Smooth muscle cell (in vitro differentiated cells): Measurements from ENCODE around the gene SEC63. TPM values are rescaled to one million over a fixed set of nuclear protein-coding genes. Genes with fewer than 3 reads are reported as not detected.
"Not testable (repeated sequence)": the region's sequence is repeated elsewhere in the genome, so short reads cannot be mapped to it uniquely, and the experiment has no call there.

Source experiments
- DNase-seq: peaks from one replicate; lab custom pipeline; 2025; ENCODE audit not compliant: unreplicated experiment; lab: John Stamatoyannopoulos, UW
- H2AFZ ChIP-seq: fragments of 200-600 bp; sonication (generic); 2 replicates; pipeline ENCODE4 v1.6.0; 2016; ENCODE audit warnings: antibody characterized with exemption, low read depth, mild to moderate bottlenecking
- H3F3A ChIP-seq: fragments of 200-600 bp; sonication (generic); 2 replicates; pipeline ENCODE4 v1.6.0; 2017; ENCODE audit warnings: antibody characterized with exemption, low read depth
- H3K27ac ChIP-seq: fragments of 200-600 bp; sonication (generic); 2 replicates; pipeline ENCODE4 v1.5.1; 2016; ENCODE audit warnings: low read depth, mild to moderate bottlenecking
- H3K27me3 ChIP-seq: fragments of 200-600 bp; sonication (generic); 2 replicates; pipeline ENCODE4 v1.6.1; 2016; ENCODE audit warnings: low read depth, mild to moderate bottlenecking
- H3K36me3 ChIP-seq: fragments of 200-600 bp; sonication (generic); 2 replicates; pipeline ENCODE4 v1.5.1; 2016; ENCODE audit warnings: low read depth
- H3K4me1 ChIP-seq: fragments of 200-600 bp; sonication (generic); 2 replicates; pipeline ENCODE4 v1.5.1; 2016; ENCODE audit warnings: low read depth
- H3K4me2 ChIP-seq: fragments of 200-600 bp; sonication (generic); 2 replicates; pipeline ENCODE4 v1.6.0; 2016; ENCODE audit warnings: mild to moderate bottlenecking
- H3K4me3 ChIP-seq: fragments of 200-600 bp; sonication (generic); 2 replicates; pipeline ENCODE4 v1.5.1; 2016; ENCODE audit warnings: mild to moderate bottlenecking
- H3K79me2 ChIP-seq: fragments of 200-600 bp; sonication (generic); 2 replicates; pipeline ENCODE4 v1.6.0; 2016; ENCODE audit warnings: low read depth, mild to moderate bottlenecking
- H3K9ac ChIP-seq: fragments of 200-600 bp; sonication (generic); 2 replicates; pipeline ENCODE4 v1.6.0; 2016; ENCODE audit warnings: low read depth
- H3K9me3 ChIP-seq: fragments of 200-600 bp; sonication (generic); replicated peaks from 2 replicates; pipeline ENCODE4 v1.5.1; 2016; ENCODE audit warnings: low read depth
- H4K20me1 ChIP-seq: fragments of 200-600 bp; sonication (generic); 2 replicates; pipeline ENCODE4 v1.6.0; 2016; ENCODE audit warnings: low read depth
- WGBS: methylation state at CpG from one replicate; pipeline ENCODE4 v1.1.7; 2016; ENCODE audit warnings: low lambda C conversion rate; 5-methylcytosine and 5-hydroxymethylcytosine counted together
- polyA plus RNA-seq: library from polyadenylated mRNA; unstranded; fragments of >200 nt; fragmentation: Nextera tagmentation; extraction: Ambion mirVana; gene quantifications from 2 replicates; pipeline ENCODE4 v1.2.1, GENCODE V29; 2016
- total RNA-seq: library from RNA; depleted of rRNA; stranded (reverse); fragments of >200 nt; gene quantifications from 2 replicates; pipeline ENCODE4 v1.2.3, GENCODE V29; 2014
- TF ChIP-seq, protein P1 (sequence below): fragments of 200-600 bp; sonication (generic); IDR thresholded peaks from 2 replicates; pipeline ENCODE4 v1.5.1; 2017; ENCODE audit warnings: borderline replicate concordance, mild to moderate bottlenecking, antibody characterized with exemption; ENCODE audit not compliant: insufficient read depth, poor library complexity, severe bottlenecking

SEC63 gene
- total and polyA plus RNA-seq, 2 experiments from 2014 or later, result 67.0 to 95.1 TPM

DNA sequence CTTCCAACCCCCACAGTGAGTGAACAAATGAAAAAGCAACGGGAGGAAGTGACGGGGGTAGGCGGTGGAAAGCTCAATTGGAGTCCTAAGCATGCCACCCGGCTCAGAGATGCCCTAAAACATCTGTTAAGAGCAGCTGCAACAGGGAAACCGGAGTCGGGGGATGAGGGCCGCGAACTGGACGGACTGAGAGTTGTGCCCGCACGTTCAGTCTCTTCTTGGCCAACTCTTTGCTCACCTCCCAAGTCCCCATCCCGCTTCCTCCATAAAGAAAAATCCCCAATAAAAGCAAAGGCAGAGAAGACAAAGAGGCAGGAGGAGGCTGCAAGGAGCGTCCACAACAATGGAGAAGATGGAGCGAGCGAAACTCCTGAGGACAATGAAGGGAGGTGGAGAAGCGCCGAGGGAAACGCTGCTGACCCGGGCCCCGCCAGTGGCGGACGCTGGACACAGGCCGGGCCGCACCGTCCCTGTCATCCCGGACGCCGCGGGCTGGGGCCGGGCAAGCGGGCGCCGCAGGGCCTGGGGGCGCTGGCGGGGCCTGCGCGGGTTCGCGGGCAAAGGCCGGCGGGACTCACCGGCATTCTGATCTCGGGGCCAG lies 600 bp downstream of the SEC63 start:
- H3K79me2 ChIP-seq, result peaks cover 47% of the 10 kb centered on the region
- H3K36me3 ChIP-seq, result no peaks in the 10 kb centered on the region
- peak overlapping the region; percentile 6 for H2AFZ ChIP-seq
- H4K20me1 ChIP-seq, result peaks cover 44% of the 10 kb centered on the region
- peaks cover 4% of the 10 kb centered on the region for H3F3A ChIP-seq
- peak overlapping the region; percentile 90 for H3K4me3 ChIP-seq
- no peak for DNase-seq
- TF ChIP-seq, protein P1, sequence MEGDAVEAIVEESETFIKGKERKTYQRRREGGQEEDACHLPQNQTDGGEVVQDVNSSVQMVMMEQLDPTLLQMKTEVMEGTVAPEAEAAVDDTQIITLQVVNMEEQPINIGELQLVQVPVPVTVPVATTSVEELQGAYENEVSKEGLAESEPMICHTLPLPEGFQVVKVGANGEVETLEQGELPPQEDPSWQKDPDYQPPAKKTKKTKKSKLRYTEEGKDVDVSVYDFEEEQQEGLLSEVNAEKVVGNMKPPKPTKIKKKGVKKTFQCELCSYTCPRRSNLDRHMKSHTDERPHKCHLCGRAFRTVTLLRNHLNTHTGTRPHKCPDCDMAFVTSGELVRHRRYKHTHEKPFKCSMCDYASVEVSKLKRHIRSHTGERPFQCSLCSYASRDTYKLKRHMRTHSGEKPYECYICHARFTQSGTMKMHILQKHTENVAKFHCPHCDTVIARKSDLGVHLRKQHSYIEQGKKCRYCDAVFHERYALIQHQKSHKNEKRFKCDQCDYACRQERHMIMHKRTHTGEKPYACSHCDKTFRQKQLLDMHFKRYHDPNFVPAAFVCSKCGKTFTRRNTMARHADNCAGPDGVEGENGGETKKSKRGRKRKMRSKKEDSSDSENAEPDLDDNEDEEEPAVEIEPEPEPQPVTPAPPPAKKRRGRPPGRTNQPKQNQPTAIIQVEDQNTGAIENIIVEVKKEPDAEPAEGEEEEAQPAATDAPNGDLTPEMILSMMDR, result no peak
- peak overlapping the region; percentile 90 for H3K27ac ChIP-seq
- H3K4me2 ChIP-seq, result peak overlapping the region; percentile 90
- under 1% methylated on average over 43 of the region's 43 CpGs for WGBS
- H3K27me3 ChIP-seq, result no peaks in the 10 kb centered on the region
- peak overlapping the region; percentile 95 for H3K9ac ChIP-seq
- H3K9me3 ChIP-seq, result no peaks in the 10 kb centered on the region
- H3K4me1 ChIP-seq, result peaks cover 15% of the 10 kb centered on the region

DNA sequence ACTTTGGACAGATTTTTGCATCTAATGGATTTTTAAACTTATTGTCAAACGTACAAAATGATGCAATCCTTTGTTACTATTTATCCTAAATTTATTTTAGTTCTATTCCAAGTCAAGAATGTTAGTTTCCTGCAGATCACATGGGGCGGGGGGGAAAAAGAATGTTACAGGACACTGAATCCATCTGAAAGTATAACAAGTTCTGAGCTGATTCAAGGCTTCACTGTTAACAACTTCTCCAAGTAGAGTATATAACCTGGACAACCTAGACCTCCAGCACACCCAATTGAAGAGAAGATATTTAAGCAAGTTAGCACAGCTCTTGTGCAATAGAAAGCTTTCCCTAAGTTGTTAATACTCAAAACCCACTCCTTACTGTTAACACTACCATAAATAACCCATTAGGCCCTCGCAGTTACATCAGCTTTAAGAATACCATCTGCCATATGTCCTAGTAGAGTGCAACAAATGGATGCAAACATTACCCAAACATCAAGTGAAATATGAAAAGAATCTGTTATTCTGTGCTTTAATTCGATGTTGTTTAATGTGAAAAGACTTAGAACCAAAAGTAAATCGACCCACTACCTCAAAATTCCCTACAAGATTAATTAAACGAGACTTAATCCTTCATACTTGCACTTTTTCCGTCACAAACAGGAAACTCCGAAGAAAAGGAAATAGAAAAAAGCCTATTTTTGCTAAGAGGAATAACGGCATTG lies 1.3 kb downstream of the SEC63 start:
- no peak for DNase-seq
- peak overlapping the region; percentile 90 for H3K4me3 ChIP-seq
- H2AFZ ChIP-seq, result peak overlapping the region; percentile 6
- TF ChIP-seq, protein P1, result no peak
- H3K27ac ChIP-seq, result peak overlapping the region; percentile 90
- no peaks in the 10 kb centered on the region for H3K27me3 ChIP-seq
- H3K9ac ChIP-seq, result peak overlapping the region; percentile 95
- no peaks in the 10 kb centered on the region for H3K9me3 ChIP-seq
- peaks cover 51% of the 10 kb centered on the region for H4K20me1 ChIP-seq
- peak overlapping the region; percentile 90 for H3K4me2 ChIP-seq
- peaks cover 54% of the 10 kb centered on the region for H3K79me2 ChIP-seq
- H3K4me1 ChIP-seq, result peaks cover 15% of the 10 kb centered on the region
- 5% methylated on average over 9 of the region's 9 CpGs for WGBS
- H3F3A ChIP-seq, result peaks cover 4% of the 10 kb centered on the region
- H3K36me3 ChIP-seq, result no peaks in the 10 kb centered on the region

DNA sequence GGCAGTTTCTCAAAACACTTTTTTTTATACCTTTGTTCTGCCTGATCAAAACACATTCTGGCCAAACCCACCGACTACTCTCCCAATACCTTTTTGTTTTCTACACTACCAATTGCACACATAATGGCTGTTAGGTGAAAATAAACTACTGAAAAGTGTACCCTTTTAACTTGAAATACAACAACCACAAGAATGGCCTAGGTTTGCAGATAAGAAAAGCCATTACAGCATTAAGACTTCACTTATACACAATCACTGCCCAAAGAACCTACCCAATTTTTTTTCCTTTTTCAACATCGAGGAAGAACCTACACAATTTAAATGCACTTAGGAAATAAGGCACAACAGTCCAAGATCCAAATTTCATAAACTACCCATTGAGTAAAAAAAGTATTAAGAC lies 1.8 kb downstream of the SEC63 start:
- Histone ChIP-seq H3K36me3 (no peaks in the 10 kb centered on the region), H2AFZ (no peak overlapping the region), H3K27me3 (no peaks in the 10 kb centered on the region), H3K4me3 (peak overlapping the region; percentile 90), H3K4me2 (peak overlapping the region; percentile 90), H3K79me2 (peaks cover 59% of the 10 kb centered on the region), H4K20me1 (peaks cover 57% of the 10 kb centered on the region), H3K4me1 (peaks cover 15% of the 10 kb centered on the region), H3K9me3 (no peaks in the 10 kb centered on the region), H3K27ac (peak overlapping the region; percentile 90), H3K9ac (peak overlapping the region; percentile 95), H3F3A (peaks cover 4% of the 10 kb centered on the region)
- WGBS, result 45% methylated on average over 2 of the region's 2 CpGs
- no peak for DNase-seq
- TF ChIP-seq, protein P1, result no peak

DNA sequence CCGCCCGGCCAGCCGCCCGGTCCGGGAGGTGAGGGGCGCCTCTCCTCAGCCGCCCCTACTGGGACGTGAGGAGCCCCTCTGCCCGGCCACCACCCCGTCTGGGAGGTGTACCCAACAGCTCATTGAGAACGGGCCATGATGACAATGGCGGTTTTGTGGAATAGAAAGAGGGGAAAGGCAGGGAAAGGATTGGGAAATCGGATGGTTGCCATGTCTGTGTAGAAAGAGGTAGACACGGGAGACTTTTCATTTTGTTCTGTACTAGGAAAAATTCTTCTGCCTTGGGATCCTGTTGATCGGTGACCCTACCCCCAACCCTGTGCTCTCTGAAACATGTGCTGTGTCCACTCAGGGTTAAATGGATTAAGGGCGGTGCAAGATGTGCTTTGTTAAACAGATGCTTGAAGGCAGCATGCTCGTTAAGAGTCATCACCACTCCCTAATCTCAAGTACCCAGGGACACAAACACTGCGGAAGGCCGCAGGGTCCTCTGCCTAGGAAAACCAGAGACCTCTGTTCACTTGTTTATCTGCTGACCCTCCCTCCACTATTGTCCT lies 4.1 kb downstream of the SEC63 start:
- not testable (repeated sequence) for DNase-seq, H3K4me3 ChIP-seq, H3K27me3 ChIP-seq, H3K9ac ChIP-seq, H3K9me3 ChIP-seq, H3F3A ChIP-seq, H3K36me3 ChIP-seq, H2AFZ ChIP-seq, H3K27ac ChIP-seq, H3K4me2 ChIP-seq
- Histone ChIP-seq H3K4me1 (peaks cover 18% of the 10 kb centered on the region), H3K79me2 (peaks cover 82% of the 10 kb centered on the region), H4K20me1 (peaks cover 79% of the 10 kb centered on the region)
- 78% methylated on average over 12 of the region's 19 CpGs for WGBS
